H1 (cell line): ENCODE data around the gene TMED5.

Source experiments
- ASH2L ChIP-seq: fragments of 200-600, 300-600 bp; sonication (generic); IDR thresholded peaks from one replicate; pipeline ENCODE4 v1.7.1; 2017; ENCODE audit warnings: low read length
- ATF3 ChIP-seq: IDR thresholded peaks from 2 replicates; pipeline ENCODE4 v1.6.1; 2011; ENCODE audit warnings: low read depth, mild to moderate bottlenecking, low read length; ENCODE audit not compliant: insufficient read depth
- CTCF ChIP-seq, 3 experiments: IDR thresholded peaks; 1 replicate in 2 of 3; 2 replicates in 1 of 3; pipeline versions ENCODE4 v1.5.1 to v1.6.1; 2011; ENCODE audit warnings: low read length in 3 of 3, mild to moderate bottlenecking in 3 of 3, inconsistent platforms in 2 of 3, low read depth in 1 of 3, moderate library complexity in 1 of 3; ENCODE audit not compliant: insufficient read depth in 1 of 3; ENCODE audit errors: control extremely low read depth in 1 of 3
- FOSL1 ChIP-seq: IDR thresholded peaks from 2 replicates; pipeline ENCODE4 v1.6.1; 2011; ENCODE audit warnings: mild to moderate bottlenecking, low read depth, low read length, moderate library complexity; ENCODE audit not compliant: insufficient read depth
- GABPA ChIP-seq: IDR thresholded peaks from 2 replicates; pipeline ENCODE4 v1.6.1; 2011; ENCODE audit warnings: mild to moderate bottlenecking, low read length, moderate library complexity, borderline replicate concordance; ENCODE audit not compliant: insufficient read depth
- MAFK ChIP-seq: IDR thresholded peaks from 2 replicates; pipeline ENCODE4 v1.6.1; 2012; ENCODE audit warnings: low read depth, mild to moderate bottlenecking, improper control_type of control experiment, low read length
- POLR2AphosphoS5 ChIP-seq: IDR thresholded peaks from 2 replicates; pipeline ENCODE4 v1.6.1; 2011; ENCODE audit warnings: low read depth, low read length
- POU5F1 ChIP-seq: IDR thresholded peaks from 2 replicates; pipeline ENCODE4 v1.6.1; 2011; ENCODE audit warnings: low read depth, mild to moderate bottlenecking, low read length, moderate library complexity
- SIN3A ChIP-seq, 2 experiments: IDR thresholded peaks in 1 of 2; conservative IDR thresholded peaks in 1 of 2; 2 replicates each; pipeline ENCODE4 v1.6.1; 2011 to 2012; ENCODE audit warnings: low read length in 2 of 2, improper control_type of control experiment in 1 of 2, low read depth in 1 of 2, mild to moderate bottlenecking in 1 of 2
- SUZ12 ChIP-seq: fragments of 200-600 bp; sonication (generic); IDR thresholded peaks from 2 replicates; pipeline ENCODE4 v1.6.1; 2012; ENCODE audit warnings: mild to moderate bottlenecking, inconsistent platforms, low read length, moderate library complexity, mixed read lengths

- no peak for TF ChIP-seq FOSL1
- TF ChIP-seq SUZ12, result no peak
- TF ChIP-seq ATF3, result no peak
- no peak for TF ChIP-seq ASH2L
- TF ChIP-seq POU5F1, result no peak
- no peak for TF ChIP-seq MAFK
- no peak for TF ChIP-seq CTCF (IDR thresholded peaks at IDR 0.05; ENCODE audit: control extremely low read depth in 1 of 3, insufficient read depth in 1 of 3, low read depth in 1 of 3, low read length in 3 of 3)
- no peak for TF ChIP-seq POLR2AphosphoS5
- TF ChIP-seq SIN3A (conservative IDR thresholded peaks at IDR 0.05 in 1 of 2, IDR thresholded peaks at IDR 0.05 in 1 of 2; ENCODE audit: low read depth in 1 of 2, low read length in 2 of 2), result no peak
- TF ChIP-seq GABPA, result no peak
Observed at GRCh38 chr1:93107395-93107794, 72.8 kb downstream of the TMED5 start.
